K562 (cell line): ENCODE data around the gene ARAF. TPM values are rescaled to one million over a fixed set of nuclear protein-coding genes. Genes with fewer than 3 reads are reported as not detected.

Experiments used
- ATAC-seq: fragments of 200-7000 bp; cut with Tn5 transposase; 3 replicates; pipeline ENCODE4 v1.9.1; 2020; ENCODE audit warnings: moderate library complexity
- BruUV-seq: library from RNA; stranded (reverse); fragments of 400-500 nt; replicated peaks from 2 replicates; lab custom pipeline; 2021; lab: Mats Ljungman, UMichigan
- CTCF ChIA-PET: fragments of 300-600 bp; formaldehyde crosslinking; extraction: SDS; loops from one replicate; lab custom pipeline; 2021; ENCODE audit warnings: low intra/inter-chr PET ratio; lab: Yijun Ruan, JAX
- POLR2A ChIA-PET: fragments of 300-600, 350-650 bp; sonication (Branson Sonifier 250); formaldehyde crosslinking; extraction: SDS; loops from one replicate; lab custom pipeline; 2021; ENCODE audit warnings: antibody characterized with exemption, inconsistent platforms; lab: Yijun Ruan, JAX
- DNase-seq, 4 experiments: peaks; one replicate each; pipeline versions ENCODE4 v3.0.0 to v3.0.0-alpha.2; 2011 to 2018; ENCODE audit warnings: low spot score in 3 of 4, mixed read lengths in 3 of 4; ENCODE audit errors: extremely low read depth in 1 of 4
- FAIRE-seq: peaks from 2 replicates; lab custom pipeline; 2011; peaks lifted over from hg19 to GRCh38; lab: Jason Lieb, UNC
- H2AFZ ChIP-seq: 2 replicates; pipeline ENCODE4 v1.6.0; 2011; ENCODE audit warnings: low read depth, low read length, control low read depth, inconsistent platforms
- H3K27ac ChIP-seq: fragments of 200-600 bp; 3 replicates; pipeline ENCODE4 v1.8.0; 2011; ENCODE audit warnings: low read depth, mild to moderate bottlenecking, control low read depth, inconsistent platforms, low read length, moderate library complexity, mixed read lengths; ENCODE audit errors: extremely low read depth
- H3K27me3 ChIP-seq, 2 experiments: fragments of 300-600 bp in 1 of 2; 2 replicates in 1 of 2; 3 replicates in 1 of 2; pipeline versions ENCODE4 v1.6.0 to v1.8.0; 2011; ENCODE audit warnings: inconsistent platforms in 2 of 2, low read length in 2 of 2, mild to moderate bottlenecking in 1 of 2, mixed read lengths in 1 of 2, moderate library complexity in 1 of 2; ENCODE audit not compliant: control insufficient read depth in 2 of 2, insufficient read depth in 2 of 2
- H3K36me3 ChIP-seq: fragments of 300-600 bp; 3 replicates; pipeline ENCODE4 v1.8.0; 2011; ENCODE audit warnings: mild to moderate bottlenecking, low read length, inconsistent platforms; ENCODE audit not compliant: control insufficient read depth, insufficient read depth
- H3K4me1 ChIP-seq, 2 experiments: fragments of 200-600 bp in 1 of 2; replicated peaks in 1 of 2; 2 replicates in 1 of 2; 3 replicates in 1 of 2; pipeline versions ENCODE4 v1.5.1 to v1.8.0; 2011; ENCODE audit warnings: inconsistent platforms in 2 of 2, low read length in 2 of 2, mild to moderate bottlenecking in 1 of 2, mixed read lengths in 1 of 2, moderate library complexity in 1 of 2; ENCODE audit not compliant: control insufficient read depth in 2 of 2, insufficient read depth in 2 of 2
- H3K4me2 ChIP-seq: 2 replicates; pipeline ENCODE4 v1.6.1; 2011; ENCODE audit warnings: low read length, control low read depth, inconsistent platforms, mixed read lengths; ENCODE audit not compliant: insufficient read depth
- H3K4me3 ChIP-seq: fragments of 200-600 bp; sonication (generic), shearing (Covaris generic); 2 replicates; pipeline ENCODE4 v1.5.1; 2016; ENCODE audit warnings: control low read depth, inconsistent platforms
- H3K79me2 ChIP-seq: fragments of 200-600 bp; 3 replicates; pipeline ENCODE4 v1.8.0; 2011; ENCODE audit warnings: low read length, inconsistent platforms; ENCODE audit not compliant: control insufficient read depth, insufficient read depth
- H3K9ac ChIP-seq, 2 experiments: 2 replicates each; pipeline versions ENCODE4 v1.6.0 to v1.6.1; 2011; ENCODE audit warnings: low read depth in 2 of 2, low read length in 2 of 2, control low read depth in 1 of 2, inconsistent platforms in 1 of 2, mild to moderate bottlenecking in 1 of 2, mixed read lengths in 1 of 2; ENCODE audit not compliant: insufficient read depth in 1 of 2
- H3K9me1 ChIP-seq: one replicate; pipeline ENCODE4 v1.6.0; 2011; ENCODE audit warnings: inconsistent platforms, mild to moderate bottlenecking, low read length, moderate library complexity; ENCODE audit not compliant: control insufficient read depth, insufficient read depth
- H3K9me3 ChIP-seq: replicated peaks from 2 replicates; pipeline ENCODE4 v1.5.1; 2011; ENCODE audit warnings: low read depth, low read length, inconsistent platforms; ENCODE audit not compliant: control insufficient read depth, insufficient read depth
- H4K20me1 ChIP-seq: replicated peaks from 2 replicates; pipeline ENCODE4 v1.6.1; 2011; ENCODE audit warnings: low read length, inconsistent platforms, mixed read lengths; ENCODE audit not compliant: control insufficient read depth, insufficient read depth
- BRD9 ChIP-seq: fragments of 450-650 bp; IDR thresholded peaks from 2 replicates; pipeline ENCODE4 v1.6.1; 2018; ENCODE audit warnings: low read depth; ENCODE audit not compliant: partially characterized antibody
- CLOCK ChIP-seq: fragments of 250-450 bp; sonication (Bioruptor Pico); IDR thresholded peaks from 2 replicates; pipeline ENCODE4 v1.4.0; 2020; ENCODE audit warnings: mild to moderate bottlenecking, moderate library complexity, borderline replicate concordance
- DDX20 ChIP-seq: fragments of 450-650 bp; IDR thresholded peaks from 2 replicates; pipeline ENCODE4 v1.6.1; 2016; ENCODE audit warnings: missing genetic modification characterization, low read depth, mild to moderate bottlenecking, missing compliant biosample characterization, moderate library complexity
- DPF2 ChIP-seq: fragments of 450-650 bp; IDR thresholded peaks from 2 replicates; pipeline ENCODE4 v1.6.1; 2016
- FOXM1 ChIP-seq, 2 experiments: fragments of 450-650 bp in 1 of 2; sonication (generic) in 1 of 2; formaldehyde crosslinking in 1 of 2; IDR thresholded peaks; 2 replicates each; pipeline versions ENCODE4 v1.6.1 to v1.9.0; 2017 to 2022; ENCODE audit warnings: low read depth in 2 of 2, mild to moderate bottlenecking in 2 of 2, missing genetic modification reagents in 1 of 2, moderate library complexity in 1 of 2
- HMBOX1 ChIP-seq: sonication (generic); IDR thresholded peaks from 2 replicates; pipeline ENCODE4 v1.6.1; 2016
- POU5F1 ChIP-seq: fragments of 150-350 bp; IDR thresholded peaks from 2 replicates; pipeline ENCODE4 v1.6.1; 2014; ENCODE audit warnings: borderline replicate concordance, low read length, low read depth, mild to moderate bottlenecking; ENCODE audit not compliant: partially characterized antibody
- RBFOX2 ChIP-seq: fragments of 200-400 bp; formaldehyde crosslinking; IDR thresholded peaks from 2 replicates; pipeline ENCODE4 v1.6.1; 2017; ENCODE audit warnings: low read depth, mild to moderate bottlenecking, low read length, moderate library complexity
- SIX5 ChIP-seq, 2 experiments: IDR thresholded peaks; 2 replicates each; pipeline ENCODE4 v1.6.1; 2011; ENCODE audit warnings: low read length in 2 of 2, borderline replicate concordance in 1 of 2, low read depth in 1 of 2, mild to moderate bottlenecking in 1 of 2, moderate library complexity in 1 of 2; ENCODE audit not compliant: insufficient read depth in 1 of 2
- TARDBP ChIP-seq: fragments of 450-650 bp; IDR thresholded peaks from 2 replicates; pipeline ENCODE4 v1.6.1; 2016
- ZFP30 ChIP-seq: fragments of 250-450 bp; sonication (Bioruptor Pico); IDR thresholded peaks from 2 replicates; pipeline ENCODE4 v1.8.0; 2022; ENCODE audit warnings: moderate library complexity, mild to moderate bottlenecking, inconsistent platforms, borderline replicate concordance
- ZNF175 ChIP-seq: fragments of 200-800 bp; sonication (Bioruptor generic); IDR thresholded peaks from 2 replicates; pipeline ENCODE4 v1.6.1; 2016; ENCODE audit warnings: low read depth, mild to moderate bottlenecking, missing genetic modification characterization, missing compliant biosample characterization
- ZNF316 ChIP-seq: fragments of 450-650 bp; IDR thresholded peaks from 2 replicates; pipeline ENCODE4 v1.6.1; 2016
- WGBS: fragments of 100-300 bp; shearing (Covaris generic); methylation state at CpG from one replicate; pipeline ENCODE4 v1.1.6; 2016; ENCODE audit warnings: low coverage, mixed read lengths; ENCODE audit not compliant: insufficient coverage; ENCODE audit errors: missing lambda C conversion rate; 5-methylcytosine and 5-hydroxymethylcytosine counted together
- in situ Hi-C: fragments of 300-500 bp; cut with MboI; formaldehyde crosslinking; loops from 4 replicates; pipeline ENCODE4 v1.15.0; 2018; ENCODE audit warnings: inconsistent platforms, mixed read lengths
- intact Hi-C: fragments of 100-400 bp; cut with micrococcal nuclease; formaldehyde crosslinking; loops from 2 replicates; pipeline ENCODE4 v1.14.2; 2022
- polyA plus RNA-seq, 8 experiments: library from polyadenylated mRNA; depleted of rRNA in 4 of 8; stranded (reverse) in 5 of 8; unstranded in 3 of 8; fragments of >200 nt; fragmentation: Nextera tagmentation in 2 of 8; fragmentation: Illumina TruSeq in 1 of 8; extraction: Ambion mirVana in 2 of 8; extraction: Trizol in 1 of 8; gene quantifications; 2 replicates each; pipeline versions ENCODE4 v1.2.1 to v1.2.3, GENCODE V29; 2011 to 2014; ENCODE audit warnings: inconsistent platforms in 1 of 8, missing spikeins in 1 of 8
- total RNA-seq, 7 experiments: library from RNA; depleted of rRNA in 6 of 7; stranded (reverse); fragments of >200 nt in 6 of 7; fragmentation: Illumina TruSeq in 2 of 7; extraction: Trizol in 2 of 7; gene quantifications; 2 replicates each; pipeline versions ENCODE4 v1.2.1 to v1.2.3, GENCODE V29; 2011 to 2021; ENCODE audit warnings: low replicate concordance in 1 of 7

The ARAF gene
- total and polyA plus RNA-seq, 9 of the 15 experiments (the other 6 are each of a cell fraction or from before 2014, with no cell fraction given): 5.5 to 70.0 (median 29.4) TPM

GRCh38 chrX:47563801-47564315 is 2.9 kb downstream of the ARAF start (continued):
- TF ChIP-seq SIX5 (IDR thresholded peaks at IDR 0.05; ENCODE audit: borderline replicate concordance in 1 of 2, insufficient read depth in 1 of 2, low read depth in 1 of 2, low read length in 2 of 2): no peak
- TF ChIP-seq DDX20 (tag): no peak
- no peak for TF ChIP-seq TARDBP
- no peak for TF ChIP-seq BRD9

- 0 out of 2 replicates have a peak, but pooled peaks cover 3% of the 10 kb centered on the region for H4K20me1 ChIP-seq
- in situ Hi-C loops (loop anchor here (5.0 kb wide), 1 partner anchor 158 kb away; no protein-coding TSS in a partner anchor), intact Hi-C loops (loop anchor here (5.0 kb wide), 3 partner anchors 83 to 463 kb away; partner anchors contain the start of gene ZNF81)
- H2AFZ ChIP-seq: no peak overlapping the region
- no peak overlapping the region for H3K4me3 ChIP-seq
- H3K36me3 ChIP-seq: peaks cover 66% of the 10 kb centered on the region
- H3K9me1 ChIP-seq: no peaks in the 10 kb centered on the region
- WGBS: 90% methylated on average over 10 of the region's 12 CpGs
- ChIA-PET CTCF (no interaction called here), POLR2A (no interaction called here)
- peak overlapping the region in 1 of 2 experiments; percentile 42; a peak in 2 of 4 replicates for H3K9ac ChIP-seq
- peak overlapping the region; percentile 76 for H3K4me2 ChIP-seq
- H3K4me1 ChIP-seq: peaks cover 15 to 25% of the 10 kb centered on the region in 2 experiments
- peak overlapping the region; percentile 75 for H3K27ac ChIP-seq
- DNase-seq (no peak), FAIRE-seq (no peak), ATAC-seq (no peak)
- no peaks in the 10 kb centered on the region for H3K9me3 ChIP-seq
- TF ChIP-seq DPF2: no peak
- TF ChIP-seq FOXM1 (IDR thresholded peaks at IDR 0.05; ENCODE audit: low read depth): no peak
- 0 out of 2 replicates have a peak, but pooled peaks have one; percentile 33 for TF ChIP-seq FOXM1 (CRISPR knock-in tag; IDR thresholded peaks at IDR 0.05; ENCODE audit: low read depth)
- TF ChIP-seq POU5F1: no peak
- 0 out of 2 replicates have a peak, but pooled peaks have one; percentile 16 for TF ChIP-seq ZNF316
- TF ChIP-seq ZFP30: no peak
- no peak for TF ChIP-seq CLOCK (CRISPR knock-in tag)
- TF ChIP-seq ZNF175 (CRISPR knock-in tag): 0 out of 2 replicates have a peak, but pooled peaks have one; percentile 15
- no peak for TF ChIP-seq HMBOX1
- peak; percentile 40; the same call in 1 of the 2 replicates for TF ChIP-seq RBFOX2
- H3K79me2 ChIP-seq: peaks cover 35% of the 10 kb centered on the region
- no TSS peak for BruUV-seq
- H3K27me3 ChIP-seq: no peaks in the 10 kb centered on the region
These were observed 3.6 kb downstream of the ARAF start for GRCh38 chrX:47564438-47565085.
